NCI-H748 (cell line): ENCODE data around the gene HNRNPUL1.

Experiments used
- DNase-seq: peaks from one replicate; lab custom pipeline; 2025; ENCODE audit not compliant: unreplicated experiment; lab: John Stamatoyannopoulos, UW

HNRNPUL1 gene

DNA sequence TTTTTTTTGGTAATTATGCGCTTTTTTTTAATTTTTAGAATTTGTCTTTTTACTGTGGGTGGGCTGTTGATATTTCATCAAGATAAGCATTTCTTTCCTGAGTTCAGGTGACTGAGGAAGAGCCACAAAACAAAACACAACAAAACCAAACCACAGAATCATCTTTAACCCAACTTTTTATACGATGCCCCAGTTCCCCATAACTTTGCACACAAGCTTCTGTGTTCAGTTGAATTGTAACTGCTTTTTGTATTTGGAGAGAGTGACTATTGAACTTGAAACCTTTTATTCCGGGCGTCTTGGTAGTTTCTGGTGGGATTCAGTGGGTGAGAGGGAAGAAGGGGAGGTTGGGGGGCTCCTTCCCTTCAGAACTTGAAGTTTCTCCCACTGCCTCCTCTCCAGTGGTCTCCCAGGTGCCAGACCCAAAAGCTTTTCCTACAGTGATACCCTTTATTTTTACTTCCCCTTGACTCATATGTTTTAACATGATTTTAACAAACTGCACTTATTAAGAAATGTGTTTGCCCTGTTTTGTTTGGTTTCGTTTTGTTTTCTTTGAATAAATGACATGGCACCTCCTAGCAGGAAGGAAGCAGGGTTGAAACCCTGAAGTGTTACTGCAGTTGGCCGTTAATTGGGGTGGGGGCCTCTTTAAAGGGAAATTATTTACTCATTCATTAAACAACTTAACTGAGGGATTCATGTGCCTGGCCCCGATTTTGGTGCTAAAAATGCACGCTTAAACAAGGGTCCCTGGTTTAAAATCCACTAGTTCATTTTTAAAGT lies 43.1 kb downstream of the HNRNPUL1 start:
- DNase-seq, result no peak

GRCh38 chr19:41307954-41308449 lies 43.8 kb downstream of the HNRNPUL1 start:
- no peak for DNase-seq

DNA sequence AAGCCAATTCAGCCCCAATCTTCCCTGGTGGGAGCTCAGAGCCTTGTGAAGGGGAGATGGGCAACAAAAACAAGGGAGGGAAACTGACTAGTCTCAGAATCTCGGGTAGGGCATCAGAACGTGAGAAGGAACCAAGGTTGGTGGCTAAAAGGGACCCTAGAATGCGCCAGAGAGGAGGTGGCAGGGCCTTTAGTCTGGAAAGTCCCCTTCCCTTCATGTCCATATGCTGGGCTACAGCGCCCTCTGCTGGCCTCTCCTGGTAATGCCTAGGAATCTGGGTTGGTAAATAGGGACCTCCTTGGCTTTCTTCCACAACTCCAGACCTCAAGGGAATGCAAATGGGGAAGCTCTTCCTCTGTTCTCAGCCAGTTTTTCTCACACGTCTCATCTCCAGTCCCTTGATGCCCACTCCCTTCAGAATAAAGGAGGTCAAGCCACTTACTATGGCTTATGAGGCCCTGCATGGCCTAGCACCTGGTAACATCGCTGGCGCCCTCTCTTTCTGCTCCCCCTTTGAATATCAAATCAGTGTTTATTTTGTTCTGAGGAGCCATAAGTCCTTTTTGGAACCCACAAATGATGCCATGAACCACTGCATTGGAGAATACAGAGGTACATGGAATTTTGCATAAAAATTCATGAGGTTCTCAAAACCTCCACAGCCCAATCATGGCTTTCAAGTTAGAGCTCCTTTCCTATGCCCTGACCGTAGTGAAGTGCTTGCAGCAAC lies 44.4 kb downstream of the HNRNPUL1 start:
- peak; percentile 86 for DNase-seq

- DNase-seq, result peak; percentile 37
Measured at GRCh38 chr19:41309180-41310032, 45.2 kb downstream of the HNRNPUL1 start.

DNA sequence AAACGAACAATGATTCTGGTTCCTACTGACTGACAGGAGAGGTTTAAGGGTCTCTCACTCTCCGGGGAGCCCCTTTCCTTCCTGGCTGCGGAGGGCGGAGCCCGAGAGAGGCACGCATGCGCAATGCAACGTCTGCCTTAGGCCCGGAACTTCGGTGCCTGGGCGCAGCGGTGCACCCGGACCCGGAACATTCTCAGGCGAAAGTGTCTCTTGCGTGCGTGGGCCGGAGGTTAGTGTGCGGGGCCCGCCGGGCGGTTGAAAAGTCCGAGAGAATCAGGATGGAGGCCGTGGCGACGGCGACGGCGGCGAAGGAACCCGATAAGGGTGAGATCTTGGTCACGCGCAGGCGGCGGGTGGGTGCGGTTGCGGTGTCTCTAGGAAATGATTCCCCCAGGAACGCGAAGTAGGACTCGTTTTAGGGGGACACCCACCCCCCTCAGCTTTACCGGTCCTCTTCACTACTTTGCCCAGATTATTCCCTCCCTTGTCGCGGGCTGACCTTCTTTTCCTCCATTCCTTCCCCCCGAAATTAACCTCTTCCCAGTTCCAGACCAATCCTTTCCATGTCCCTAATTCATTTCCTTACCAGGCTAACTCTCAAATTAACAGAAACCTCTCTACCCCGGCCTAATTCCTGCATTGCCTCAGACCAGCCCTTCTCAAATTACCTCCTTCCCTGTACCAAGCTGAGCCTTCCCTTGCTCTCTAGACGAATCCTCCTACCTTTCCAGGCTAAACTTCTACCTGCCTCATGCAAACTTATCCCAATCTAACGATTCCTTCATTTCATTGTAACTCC lies 46.1 kb downstream of the HNRNPUL1 start, which contains the start of gene CCDC97:
CCDC97 (plus strand) TSS at position 140 of the 799 bp plus-strand sequence; CDS start at position 279, 139 bp downstream.
- DNase-seq, result peak; percentile 92

DNA sequence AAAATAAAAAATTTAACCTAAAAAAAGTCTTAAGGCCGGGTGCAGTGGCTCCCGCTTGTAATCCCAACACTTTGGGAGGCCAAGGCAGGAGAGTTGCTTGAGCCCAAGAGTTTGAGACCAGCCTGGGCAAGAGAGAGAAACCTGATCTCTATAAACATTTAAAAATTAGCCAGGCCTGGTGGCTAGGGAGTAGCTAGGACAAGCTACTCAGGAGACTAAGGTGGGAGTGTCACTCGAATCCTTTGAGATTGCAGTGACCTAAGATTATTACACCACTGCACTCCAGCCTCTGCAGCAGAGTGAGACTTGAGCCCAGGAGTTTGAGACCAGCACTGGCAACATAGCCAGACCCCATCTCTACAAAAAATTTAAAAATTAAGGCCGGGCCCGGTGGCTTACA lies 46.9 kb downstream of the HNRNPUL1 start:
- DNase-seq, result no peak

DNA sequence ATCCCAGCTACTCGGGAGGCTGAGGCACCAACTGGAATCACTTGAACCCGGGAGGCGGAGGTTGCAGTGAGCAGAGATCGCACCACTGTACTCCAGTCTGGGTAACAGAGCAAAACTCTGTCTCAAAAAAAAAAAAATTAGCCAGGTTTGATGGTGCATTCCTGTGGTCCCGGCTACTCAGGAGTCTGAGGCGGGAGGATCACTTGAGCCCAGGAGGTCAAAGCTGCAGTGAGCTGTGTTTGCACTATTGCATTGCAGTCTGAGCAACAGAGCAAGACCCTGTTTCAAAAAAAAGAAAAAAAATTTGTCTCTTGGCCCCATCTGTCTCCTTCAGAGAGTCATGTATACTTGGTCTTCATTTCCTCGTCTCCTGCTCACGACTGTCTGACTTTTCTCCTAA lies 47.4 kb downstream of the HNRNPUL1 start:
- DNase-seq, result no peak

DNA sequence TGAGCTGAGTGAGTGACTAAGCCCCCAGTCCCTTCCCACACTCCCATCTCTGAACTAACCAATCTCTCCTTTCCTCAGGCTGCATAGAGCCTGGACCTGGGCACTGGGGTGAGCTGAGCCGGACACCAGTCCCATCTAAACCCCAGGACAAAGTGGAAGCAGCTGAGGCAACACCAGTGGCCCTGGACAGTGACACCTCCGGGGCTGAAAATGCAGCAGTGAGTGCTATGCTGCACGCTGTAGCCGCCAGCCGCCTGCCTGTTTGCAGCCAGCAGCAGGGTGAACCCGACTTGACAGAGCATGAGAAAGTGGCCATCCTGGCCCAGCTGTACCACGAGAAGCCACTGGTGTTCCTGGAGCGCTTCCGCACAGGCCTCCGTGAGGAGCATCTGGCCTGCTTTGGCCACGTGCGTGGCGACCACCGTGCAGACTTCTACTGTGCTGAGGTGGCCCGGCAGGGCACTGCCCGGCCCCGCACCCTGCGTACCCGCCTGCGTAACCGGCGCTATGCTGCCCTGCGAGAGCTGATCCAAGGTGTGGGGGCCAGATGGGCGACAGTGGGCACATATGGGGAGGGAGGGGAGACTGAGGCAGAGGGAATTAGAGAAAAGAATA lies 52.2 kb downstream of the HNRNPUL1 start:
- DNase-seq, result no peak

GRCh38 chr19:41318696-41319499 lies 54.7 kb downstream of the HNRNPUL1 start:
- DNase-seq, result no peak

- no peak for DNase-seq
Measured at GRCh38 chr19:41319500-41320184, 55.5 kb downstream of the HNRNPUL1 start.

GRCh38 chr19:41320185-41320518 lies 56.0 kb downstream of the HNRNPUL1 start:
- DNase-seq, result no peak

DNA sequence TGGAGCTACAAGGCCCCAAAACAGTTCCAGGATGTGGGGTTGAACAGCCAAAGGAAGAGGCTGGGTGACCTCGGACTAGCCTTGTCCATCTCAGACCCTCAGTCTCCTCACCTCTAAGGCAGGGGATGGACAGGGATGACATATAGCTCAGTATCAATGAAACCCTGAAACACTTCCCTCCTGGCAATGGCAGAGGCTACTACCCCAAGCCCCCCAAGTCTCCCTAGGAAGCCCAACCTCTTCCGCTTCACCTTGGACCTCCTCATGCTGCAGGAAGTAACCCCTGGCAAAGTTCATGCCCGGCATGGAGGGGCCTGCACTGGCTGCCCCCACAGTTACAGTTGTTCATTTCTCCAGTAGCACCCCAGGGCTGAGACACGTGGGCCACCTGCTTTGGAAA lies 56.4 kb downstream of the HNRNPUL1 start:
- DNase-seq, result no peak

- DNase-seq, result no peak
Measured at GRCh38 chr19:41321204-41321599, 57.0 kb downstream of the HNRNPUL1 start.

GRCh38 chr19:41321600-41322270 lies 57.6 kb downstream of the HNRNPUL1 start:
- peak; percentile 52 for DNase-seq

- no peak for DNase-seq
Measured at GRCh38 chr19:41322451-41322850, 58.3 kb downstream of the HNRNPUL1 start.

DNA sequence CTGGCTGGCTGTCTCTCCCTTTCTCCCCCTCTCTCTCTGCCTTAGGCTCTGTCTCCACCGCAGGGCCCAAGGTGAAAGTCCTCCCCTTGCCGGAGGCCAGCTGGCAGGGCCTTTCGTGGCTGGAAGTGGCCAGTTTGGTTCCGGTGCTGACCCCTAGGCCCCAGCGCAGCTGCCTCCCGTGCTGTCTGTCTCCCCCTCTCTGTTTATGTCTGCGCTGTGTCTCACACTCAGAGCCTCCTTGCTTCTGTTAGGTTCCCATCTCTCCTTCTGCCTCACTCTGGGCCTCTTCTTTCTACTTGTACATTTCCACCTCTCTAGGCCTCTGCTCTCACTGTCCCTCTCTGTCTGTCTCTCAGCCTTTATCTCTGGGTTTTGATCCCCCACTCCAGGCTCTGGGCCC lies 58.9 kb downstream of the HNRNPUL1 start:
- no peak for DNase-seq

GRCh38 chr19:41323430-41324125 lies 59.4 kb downstream of the HNRNPUL1 start:
- no peak for DNase-seq
